ENCODE data around the gene KCMF1.

The KCMF1 gene

DNA sequence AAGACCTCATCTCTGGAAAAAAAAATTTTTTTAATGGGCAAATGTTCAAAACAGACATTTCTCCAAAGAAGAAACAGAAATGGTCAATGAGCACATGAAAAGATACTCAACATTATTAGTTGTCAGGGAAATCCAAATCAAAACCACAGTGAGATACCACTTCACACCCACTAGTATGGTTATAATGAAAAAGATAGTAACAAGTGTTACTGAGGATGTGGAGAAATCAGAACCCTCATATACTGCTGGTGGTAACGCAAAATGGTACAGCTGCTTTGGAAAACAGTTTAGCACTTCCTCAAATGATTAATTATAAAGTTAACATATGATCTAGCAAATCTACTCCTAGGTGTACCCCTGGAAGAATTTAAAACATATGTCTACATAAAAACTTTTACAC, 133.3 kb downstream of the KCMF1 start:
- ChIA-PET POLR2A (no interaction called here), CTCF (interaction anchor here (0.6 to 1.4 kb wide), 3 partner anchors 31 to 182 kb away, joined by 3 to 5 read pairs (median 4); no protein-coding TSS in a partner anchor)
- Histone ChIP-seq H3K4me3 (ENCODE audit: low read depth, low read length) (no peak overlapping the region), H3K36me3 (ENCODE audit: control insufficient read depth in 2 of 2, insufficient read depth in 1 of 2, low read length in 2 of 2) (no peaks in the 10 kb centered on the region), H3K9me3 (ENCODE audit: control insufficient read depth, insufficient read depth, low read depth, low read length) (no peaks in the 10 kb centered on the region), H3K4me1 (ENCODE audit: control insufficient read depth, insufficient read depth, low read length) (no peaks in the 10 kb centered on the region), H3K27ac (ENCODE audit: extremely low read depth, low read depth, low read length) (no peak overlapping the region)
- TF ChIP-seq ZBTB48 (tag by site-specific recombination; IDR thresholded peaks at IDR 0.05) = no peak
- TF ChIP-seq ZNF677 (tag by site-specific recombination; IDR thresholded peaks at IDR 0.05) = no peak
- TF ChIP-seq ZNF585B (tag by site-specific recombination; IDR thresholded peaks at IDR 0.05) = no peak
- TF ChIP-seq, protein P1, sequence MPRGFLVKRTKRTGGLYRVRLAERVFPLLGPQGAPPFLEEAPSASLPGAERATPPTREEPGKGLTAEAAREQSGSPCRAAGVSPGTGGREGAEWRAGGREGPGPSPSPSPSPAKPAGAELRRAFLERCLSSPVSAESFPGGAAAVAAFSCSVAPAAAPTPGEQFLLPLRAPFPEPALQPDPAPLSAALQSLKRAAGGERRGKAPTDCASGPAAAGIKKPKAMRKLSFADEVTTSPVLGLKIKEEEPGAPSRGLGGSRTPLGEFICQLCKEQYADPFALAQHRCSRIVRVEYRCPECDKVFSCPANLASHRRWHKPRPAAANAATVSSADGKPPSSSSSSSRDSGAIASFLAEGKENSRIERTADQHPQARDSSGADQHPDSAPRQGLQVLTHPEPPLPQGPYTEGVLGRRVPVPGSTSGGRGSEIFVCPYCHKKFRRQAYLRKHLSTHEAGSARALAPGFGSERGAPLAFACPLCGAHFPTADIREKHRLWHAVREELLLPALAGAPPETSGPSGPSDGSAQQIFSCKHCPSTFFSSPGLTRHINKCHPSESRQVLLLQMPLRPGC (tag by site-specific recombination; IDR thresholded peaks at IDR 0.05) = no peak
- TF ChIP-seq ZBTB1 (tag by site-specific recombination; IDR thresholded peaks at IDR 0.05) = no peak
- TF ChIP-seq, protein P2, sequence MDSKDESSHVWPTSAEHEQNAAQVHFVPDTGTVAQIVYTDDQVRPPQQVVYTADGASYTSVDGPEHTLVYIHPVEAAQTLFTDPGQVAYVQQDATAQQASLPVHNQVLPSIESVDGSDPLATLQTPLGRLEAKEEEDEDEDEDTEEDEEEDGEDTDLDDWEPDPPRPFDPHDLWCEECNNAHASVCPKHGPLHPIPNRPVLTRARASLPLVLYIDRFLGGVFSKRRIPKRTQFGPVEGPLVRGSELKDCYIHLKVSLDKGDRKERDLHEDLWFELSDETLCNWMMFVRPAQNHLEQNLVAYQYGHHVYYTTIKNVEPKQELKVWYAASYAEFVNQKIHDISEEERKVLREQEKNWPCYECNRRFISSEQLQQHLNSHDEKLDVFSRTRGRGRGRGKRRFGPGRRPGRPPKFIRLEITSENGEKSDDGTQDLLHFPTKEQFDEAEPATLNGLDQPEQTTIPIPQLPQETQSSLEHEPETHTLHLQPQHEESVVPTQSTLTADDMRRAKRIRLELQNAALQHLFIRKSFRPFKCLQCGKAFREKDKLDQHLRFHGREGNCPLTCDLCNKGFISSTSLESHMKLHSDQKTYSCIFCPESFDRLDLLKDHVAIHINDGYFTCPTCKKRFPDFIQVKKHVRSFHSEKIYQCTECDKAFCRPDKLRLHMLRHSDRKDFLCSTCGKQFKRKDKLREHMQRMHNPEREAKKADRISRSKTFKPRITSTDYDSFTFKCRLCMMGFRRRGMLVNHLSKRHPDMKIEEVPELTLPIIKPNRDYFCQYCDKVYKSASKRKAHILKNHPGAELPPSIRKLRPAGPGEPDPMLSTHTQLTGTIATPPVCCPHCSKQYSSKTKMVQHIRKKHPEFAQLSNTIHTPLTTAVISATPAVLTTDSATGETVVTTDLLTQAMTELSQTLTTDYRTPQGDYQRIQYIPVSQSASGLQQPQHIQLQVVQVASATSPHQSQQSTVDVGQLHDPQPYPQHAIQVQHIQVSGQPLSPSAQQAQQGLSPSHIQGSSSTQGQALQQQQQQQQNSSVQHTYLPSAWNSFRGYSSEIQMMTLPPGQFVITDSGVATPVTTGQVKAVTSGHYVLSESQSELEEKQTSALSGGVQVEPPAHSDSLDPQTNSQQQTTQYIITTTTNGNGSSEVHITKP (tag by site-specific recombination; IDR thresholded peaks at IDR 0.05) = no peak

DNA sequence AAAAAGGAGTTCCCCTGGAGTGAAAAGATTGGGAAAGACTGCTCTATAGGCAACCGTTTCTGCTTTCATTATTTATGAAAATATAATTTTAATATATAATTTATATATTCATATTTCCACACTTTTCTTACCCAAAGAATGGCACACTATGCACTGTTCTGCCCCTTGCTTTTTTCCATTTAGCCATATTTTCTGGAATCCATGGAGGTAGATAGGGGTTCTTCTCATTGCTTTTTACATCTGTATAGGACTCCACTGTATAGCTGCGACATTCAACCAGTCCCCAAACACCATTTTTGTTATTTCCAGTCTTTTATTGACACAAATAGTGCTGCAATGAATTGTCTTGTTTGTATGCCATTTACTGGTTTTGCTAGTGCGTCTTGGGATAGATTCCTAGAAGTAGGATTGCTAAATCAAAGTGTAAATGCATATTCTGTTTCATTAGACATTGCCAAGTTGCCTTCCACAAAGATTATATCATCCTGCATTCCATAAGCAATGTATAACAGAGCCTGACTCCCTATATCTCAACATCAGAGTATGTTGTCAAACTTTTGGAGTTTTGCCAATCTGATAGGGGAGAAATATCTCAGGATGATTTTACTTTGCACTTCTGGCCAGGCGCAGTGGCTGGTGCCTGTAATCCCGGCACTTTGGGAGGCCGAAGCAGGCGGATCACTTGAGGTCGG, 135.7 kb downstream of the KCMF1 start:
- no peak overlapping the region for H3K4me3 ChIP-seq (ENCODE audit: low read depth, low read length)
- ChIA-PET POLR2A (no interaction called here), CTCF (no interaction called here)
- no peaks in the 10 kb centered on the region for H3K4me1 ChIP-seq (ENCODE audit: control insufficient read depth, insufficient read depth, low read length)
- no peaks in the 10 kb centered on the region for H3K36me3 ChIP-seq (ENCODE audit: control insufficient read depth in 2 of 2, insufficient read depth in 1 of 2, low read length in 2 of 2)
- no peak overlapping the region for H3K27ac ChIP-seq (ENCODE audit: extremely low read depth, low read depth, low read length)
- TF ChIP-seq ZNF501 (tag by site-specific recombination; IDR thresholded peaks at IDR 0.05) (no peak), ZNF138 (tag by site-specific recombination; IDR thresholded peaks at IDR 0.05; ENCODE audit: borderline replicate concordance) (no peak), ZNF514 (tag by site-specific recombination; IDR thresholded peaks at IDR 0.05) (no peak), ZNF24 (tag by site-specific recombination; IDR thresholded peaks at IDR 0.05) (no peak), ZNF202 (tag by site-specific recombination; IDR thresholded peaks at IDR 0.05; ENCODE audit: borderline replicate concordance) (no peak), ZNF239 (tag by site-specific recombination; IDR thresholded peaks at IDR 0.05) (no peak), SP7 (tag by site-specific recombination; IDR thresholded peaks at IDR 0.05) (no peak), SCRT2 (tag by site-specific recombination; IDR thresholded peaks at IDR 0.05) (no peak), ZNF768 (tag by site-specific recombination; IDR thresholded peaks at IDR 0.05) (no peak), HOXC10 (CRISPR knock-in tag; IDR thresholded peaks at IDR 0.05) (no peak), ZNF223 (tag by site-specific recombination; IDR thresholded peaks at IDR 0.05) (no peak), ZNF10 (tag by site-specific recombination; IDR thresholded peaks at IDR 0.05) (no peak), ZNF404 (tag by site-specific recombination; IDR thresholded peaks at IDR 0.05) (no peak), ZNF354C (tag by site-specific recombination; IDR thresholded peaks at IDR 0.05; ENCODE audit: borderline replicate concordance, low read depth) (no peak), WT1 (tag by site-specific recombination; IDR thresholded peaks at IDR 0.05) (no peak)
- TF ChIP-seq, protein P3, sequence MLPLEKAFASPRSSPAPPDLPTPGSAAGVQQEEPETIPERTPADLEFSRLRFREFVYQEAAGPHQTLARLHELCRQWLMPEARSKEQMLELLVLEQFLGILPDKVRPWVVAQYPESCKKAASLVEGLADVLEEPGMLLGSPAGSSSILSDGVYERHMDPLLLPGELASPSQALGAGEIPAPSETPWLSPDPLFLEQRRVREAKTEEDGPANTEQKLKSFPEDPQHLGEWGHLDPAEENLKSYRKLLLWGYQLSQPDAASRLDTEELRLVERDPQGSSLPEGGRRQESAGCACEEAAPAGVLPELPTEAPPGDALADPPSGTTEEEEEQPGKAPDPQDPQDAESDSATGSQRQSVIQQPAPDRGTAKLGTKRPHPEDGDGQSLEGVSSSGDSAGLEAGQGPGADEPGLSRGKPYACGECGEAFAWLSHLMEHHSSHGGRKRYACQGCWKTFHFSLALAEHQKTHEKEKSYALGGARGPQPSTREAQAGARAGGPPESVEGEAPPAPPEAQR (tag by site-specific recombination; IDR thresholded peaks at IDR 0.05) = no peak
- TF ChIP-seq, protein P4, sequence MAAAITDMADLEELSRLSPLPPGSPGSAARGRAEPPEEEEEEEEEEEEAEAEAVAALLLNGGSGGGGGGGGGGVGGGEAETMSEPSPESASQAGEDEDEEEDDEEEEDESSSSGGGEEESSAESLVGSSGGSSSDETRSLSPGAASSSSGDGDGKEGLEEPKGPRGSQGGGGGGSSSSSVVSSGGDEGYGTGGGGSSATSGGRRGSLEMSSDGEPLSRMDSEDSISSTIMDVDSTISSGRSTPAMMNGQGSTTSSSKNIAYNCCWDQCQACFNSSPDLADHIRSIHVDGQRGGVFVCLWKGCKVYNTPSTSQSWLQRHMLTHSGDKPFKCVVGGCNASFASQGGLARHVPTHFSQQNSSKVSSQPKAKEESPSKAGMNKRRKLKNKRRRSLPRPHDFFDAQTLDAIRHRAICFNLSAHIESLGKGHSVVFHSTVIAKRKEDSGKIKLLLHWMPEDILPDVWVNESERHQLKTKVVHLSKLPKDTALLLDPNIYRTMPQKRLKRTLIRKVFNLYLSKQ (tag by site-specific recombination; IDR thresholded peaks at IDR 0.05; ENCODE audit: borderline replicate concordance) = no peak
- H3K9me3 ChIP-seq (ENCODE audit: control insufficient read depth, insufficient read depth, low read depth, low read length) = no peaks in the 10 kb centered on the region
